Smooth muscle cell of the brain vasculature (primary cell): Measurements from ENCODE around the gene OR6P1.

Experiments
- DNase-seq: peaks from one replicate; pipeline ENCODE4 v3.0.0-alpha.2; 2012; ENCODE audit warnings: low read depth, low spot score

OR6P1 gene

GRCh38 chr1:158516966-158517365, 53.4 kb downstream of the OR6P1 start:
- no peak for DNase-seq
